K562 (cell line): ENCODE measurements around the gene EFHC1. TPM values are rescaled to one million over a fixed set of nuclear protein-coding genes. Genes with fewer than 3 reads are reported as not detected.
A peak's percentile ranks its signal among the peaks of the same experiment; 100 is the strongest.

Experiments
- ADNP ChIP-seq: fragments of 200-800 bp; sonication (Bioruptor generic); IDR thresholded peaks from 2 replicates; pipeline ENCODE4 v1.6.1; 2016; ENCODE audit warnings: missing genetic modification characterization, missing compliant biosample characterization
- CBX8 ChIP-seq: fragments of 200-600 bp; sonication (generic); IDR thresholded peaks from 2 replicates; pipeline ENCODE4 v1.6.1; 2012; ENCODE audit warnings: borderline replicate concordance, mixed run types, low read depth, mild to moderate bottlenecking, moderate library complexity, mixed read lengths, low read length, control low read depth, inconsistent platforms; ENCODE audit not compliant: poor library complexity, severe bottlenecking; ENCODE audit errors: extremely low read depth
- CHD2 ChIP-seq: IDR thresholded peaks from 2 replicates; pipeline ENCODE4 v1.6.1; 2011; ENCODE audit warnings: low read depth, low read length
- GTF2A2 ChIP-seq: IDR thresholded peaks from 2 replicates; pipeline ENCODE4 v1.6.1; 2016; ENCODE audit warnings: mild to moderate bottlenecking, missing genetic modification characterization, missing compliant biosample characterization
- HDAC1 ChIP-seq, 2 experiments: fragments of 450-650 bp; IDR thresholded peaks; 2 replicates each; pipeline ENCODE4 v1.6.1; 2016 to 2017; ENCODE audit warnings: inconsistent platforms in 1 of 2, mild to moderate bottlenecking in 1 of 2, moderate library complexity in 1 of 2
- HDAC8 ChIP-seq: fragments of 450-650 bp; IDR thresholded peaks from 2 replicates; pipeline ENCODE4 v1.6.1; 2016; ENCODE audit warnings: mild to moderate bottlenecking, missing genetic modification characterization, moderate library complexity, missing compliant biosample characterization
- JUN ChIP-seq, 2 experiments: sonication (generic) in 1 of 2; formaldehyde crosslinking in 1 of 2; IDR thresholded peaks; 2 replicates each; pipeline versions ENCODE4 v1.6.1 to v1.8.0; 2012 to 2022; ENCODE audit warnings: borderline replicate concordance in 2 of 2, mild to moderate bottlenecking in 2 of 2, improper control_type of control experiment in 1 of 2, low read depth in 1 of 2, low read length in 1 of 2, missing genetic modification reagents in 1 of 2
- KHSRP ChIP-seq: fragments of 450-650 bp; IDR thresholded peaks from 2 replicates; pipeline ENCODE4 v1.6.1; 2017
- MBD2 ChIP-seq: sonication (generic); IDR thresholded peaks from 2 replicates; pipeline ENCODE4 v1.6.1; 2016; ENCODE audit warnings: low read depth, borderline replicate concordance
- MECOM ChIP-seq: fragments of 250-450 bp; sonication (Bioruptor Pico); IDR thresholded peaks from 2 replicates; pipeline ENCODE4 v1.8.0; 2022; ENCODE audit warnings: inconsistent platforms
- POLR2AphosphoS2 ChIP-seq: IDR thresholded peaks from 2 replicates; pipeline ENCODE4 v1.6.1; 2012; ENCODE audit warnings: low read length, improper control_type of control experiment
- PTBP1 ChIP-seq: fragments of 200-400 bp; formaldehyde crosslinking; IDR thresholded peaks from 2 replicates; pipeline ENCODE4 v1.6.1; 2017; ENCODE audit warnings: low read depth, low read length
- RBFOX2 ChIP-seq: fragments of 200-400 bp; formaldehyde crosslinking; IDR thresholded peaks from 2 replicates; pipeline ENCODE4 v1.6.1; 2017; ENCODE audit warnings: low read depth, mild to moderate bottlenecking, low read length, moderate library complexity
- SMARCE1 ChIP-seq: fragments of 450-650 bp; IDR thresholded peaks from 2 replicates; pipeline ENCODE4 v1.7.1; 2016; ENCODE audit warnings: mild to moderate bottlenecking
- TFAM ChIP-seq: fragments of 250-450 bp; sonication (Bioruptor Pico); conservative IDR thresholded peaks from 2 replicates; pipeline ENCODE4 v1.5.0; 2021; ENCODE audit warnings: mild to moderate bottlenecking, moderate library complexity
- THRAP3 ChIP-seq: fragments of 450-650 bp; IDR thresholded peaks from 2 replicates; pipeline ENCODE4 v1.6.1; 2016; ENCODE audit warnings: mild to moderate bottlenecking, inconsistent platforms, borderline replicate concordance
- ZFX ChIP-seq: sonication (generic); formaldehyde crosslinking; IDR thresholded peaks from 2 replicates; pipeline ENCODE4 v1.8.0; 2022; ENCODE audit warnings: mild to moderate bottlenecking, missing genetic modification reagents, moderate library complexity
- polyA plus RNA-seq, 8 experiments: library from polyadenylated mRNA; depleted of rRNA in 4 of 8; stranded (reverse) in 5 of 8; unstranded in 3 of 8; fragments of >200 nt; fragmentation: Nextera tagmentation in 2 of 8; fragmentation: Illumina TruSeq in 1 of 8; extraction: Ambion mirVana in 2 of 8; extraction: Trizol in 1 of 8; gene quantifications; 2 replicates each; pipeline versions ENCODE4 v1.2.1 to v1.2.3, GENCODE V29; 2011 to 2014; ENCODE audit warnings: inconsistent platforms in 1 of 8, missing spikeins in 1 of 8
- total RNA-seq, 7 experiments: library from RNA; depleted of rRNA in 6 of 7; stranded (reverse); fragments of >200 nt in 6 of 7; fragmentation: Illumina TruSeq in 2 of 7; extraction: Trizol in 2 of 7; gene quantifications; 2 replicates each; pipeline versions ENCODE4 v1.2.1 to v1.2.3, GENCODE V29; 2011 to 2021; ENCODE audit warnings: low replicate concordance in 1 of 7
- TF ChIP-seq, protein P1 (sequence below): fragments of 450-650 bp; formaldehyde crosslinking; IDR thresholded peaks from 2 replicates; pipeline ENCODE4 v1.4.0; 2020; ENCODE audit warnings: mild to moderate bottlenecking, moderate library complexity
- TF ChIP-seq, protein P2 (sequence below), 2 experiments: fragments of 450-650 bp in 1 of 2; sonication (generic) in 1 of 2; formaldehyde crosslinking in 1 of 2; IDR thresholded peaks in 1 of 2; conservative IDR thresholded peaks in 1 of 2; 2 replicates each; pipeline versions ENCODE4 v1.6.1 to v1.8.1; 2016 to 2023; ENCODE audit warnings: mild to moderate bottlenecking in 2 of 2, moderate library complexity in 2 of 2, inconsistent platforms in 1 of 2, missing genetic modification reagents in 1 of 2
- TF ChIP-seq, protein P3 (sequence below): fragments of 450-650 bp; IDR thresholded peaks from 2 replicates; pipeline ENCODE4 v1.6.1; 2018; ENCODE audit not compliant: partially characterized antibody

Gene EFHC1
- total and polyA plus RNA-seq, 9 of the 15 experiments (the other 6 are each of a cell fraction or from before 2014, with no cell fraction given): 9.5 to 31.0 (median 14.9) TPM

DNA sequence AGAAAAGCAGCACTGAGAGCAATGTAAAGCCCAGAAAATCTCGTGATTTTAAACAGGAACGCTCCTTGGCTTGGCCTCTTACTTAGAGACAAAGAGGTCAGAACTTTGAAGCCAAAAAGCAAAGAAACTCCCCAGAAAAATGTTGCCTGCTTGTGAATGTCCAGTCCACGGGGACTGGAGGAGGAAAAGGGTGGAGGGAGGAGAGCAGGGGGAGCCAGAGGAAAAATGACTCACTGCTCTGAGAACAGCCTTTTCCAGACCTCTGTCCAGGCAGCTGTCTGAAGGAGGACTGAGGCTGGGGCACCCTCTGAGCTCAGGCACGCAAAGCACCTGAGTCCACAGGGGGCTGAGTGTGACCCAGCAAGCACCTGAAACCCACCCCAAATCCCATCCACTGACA, 92.1 kb downstream of the EFHC1 start (continued):
- no peak for TF ChIP-seq RBFOX2
- TF ChIP-seq HDAC8 (tag): no peak
- TF ChIP-seq GTF2A2: no peak
- no peak for TF ChIP-seq PTBP1
- TF ChIP-seq POLR2AphosphoS2: no peak
- TF ChIP-seq, protein P1, sequence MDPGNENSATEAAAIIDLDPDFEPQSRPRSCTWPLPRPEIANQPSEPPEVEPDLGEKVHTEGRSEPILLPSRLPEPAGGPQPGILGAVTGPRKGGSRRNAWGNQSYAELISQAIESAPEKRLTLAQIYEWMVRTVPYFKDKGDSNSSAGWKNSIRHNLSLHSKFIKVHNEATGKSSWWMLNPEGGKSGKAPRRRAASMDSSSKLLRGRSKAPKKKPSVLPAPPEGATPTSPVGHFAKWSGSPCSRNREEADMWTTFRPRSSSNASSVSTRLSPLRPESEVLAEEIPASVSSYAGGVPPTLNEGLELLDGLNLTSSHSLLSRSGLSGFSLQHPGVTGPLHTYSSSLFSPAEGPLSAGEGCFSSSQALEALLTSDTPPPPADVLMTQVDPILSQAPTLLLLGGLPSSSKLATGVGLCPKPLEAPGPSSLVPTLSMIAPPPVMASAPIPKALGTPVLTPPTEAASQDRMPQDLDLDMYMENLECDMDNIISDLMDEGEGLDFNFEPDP (CRISPR knock-in tag): no peak
- no peak for TF ChIP-seq HDAC1 (IDR thresholded peaks at IDR 0.05)
- TF ChIP-seq, protein P2, sequence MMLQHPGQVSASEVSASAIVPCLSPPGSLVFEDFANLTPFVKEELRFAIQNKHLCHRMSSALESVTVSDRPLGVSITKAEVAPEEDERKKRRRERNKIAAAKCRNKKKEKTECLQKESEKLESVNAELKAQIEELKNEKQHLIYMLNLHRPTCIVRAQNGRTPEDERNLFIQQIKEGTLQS (IDR thresholded peaks at IDR 0.05): peak; percentile 65
- TF ChIP-seq, protein P2 (CRISPR knock-in tag; conservative IDR thresholded peaks at IDR 0.05): no peak
- no peak for TF ChIP-seq ADNP
- no peak for TF ChIP-seq MBD2
- TF ChIP-seq CBX8: no peak
- no peak for TF ChIP-seq CHD2
- 0 out of 2 replicates have a peak, but pooled peaks have one; percentile 15 for TF ChIP-seq SMARCE1
- TF ChIP-seq JUN (IDR thresholded peaks at IDR 0.05; ENCODE audit: borderline replicate concordance, low read depth, low read length): peak; percentile 64; the same call in 1 of the 2 replicates
- no peak for TF ChIP-seq JUN (CRISPR knock-in tag; IDR thresholded peaks at IDR 0.05; ENCODE audit: borderline replicate concordance)
- TF ChIP-seq MECOM (CRISPR knock-in tag): no peak
- no peak for TF ChIP-seq THRAP3
- TF ChIP-seq ZFX: 0 out of 2 replicates have a peak, but pooled peaks have one; percentile 2
- TF ChIP-seq, protein P3, sequence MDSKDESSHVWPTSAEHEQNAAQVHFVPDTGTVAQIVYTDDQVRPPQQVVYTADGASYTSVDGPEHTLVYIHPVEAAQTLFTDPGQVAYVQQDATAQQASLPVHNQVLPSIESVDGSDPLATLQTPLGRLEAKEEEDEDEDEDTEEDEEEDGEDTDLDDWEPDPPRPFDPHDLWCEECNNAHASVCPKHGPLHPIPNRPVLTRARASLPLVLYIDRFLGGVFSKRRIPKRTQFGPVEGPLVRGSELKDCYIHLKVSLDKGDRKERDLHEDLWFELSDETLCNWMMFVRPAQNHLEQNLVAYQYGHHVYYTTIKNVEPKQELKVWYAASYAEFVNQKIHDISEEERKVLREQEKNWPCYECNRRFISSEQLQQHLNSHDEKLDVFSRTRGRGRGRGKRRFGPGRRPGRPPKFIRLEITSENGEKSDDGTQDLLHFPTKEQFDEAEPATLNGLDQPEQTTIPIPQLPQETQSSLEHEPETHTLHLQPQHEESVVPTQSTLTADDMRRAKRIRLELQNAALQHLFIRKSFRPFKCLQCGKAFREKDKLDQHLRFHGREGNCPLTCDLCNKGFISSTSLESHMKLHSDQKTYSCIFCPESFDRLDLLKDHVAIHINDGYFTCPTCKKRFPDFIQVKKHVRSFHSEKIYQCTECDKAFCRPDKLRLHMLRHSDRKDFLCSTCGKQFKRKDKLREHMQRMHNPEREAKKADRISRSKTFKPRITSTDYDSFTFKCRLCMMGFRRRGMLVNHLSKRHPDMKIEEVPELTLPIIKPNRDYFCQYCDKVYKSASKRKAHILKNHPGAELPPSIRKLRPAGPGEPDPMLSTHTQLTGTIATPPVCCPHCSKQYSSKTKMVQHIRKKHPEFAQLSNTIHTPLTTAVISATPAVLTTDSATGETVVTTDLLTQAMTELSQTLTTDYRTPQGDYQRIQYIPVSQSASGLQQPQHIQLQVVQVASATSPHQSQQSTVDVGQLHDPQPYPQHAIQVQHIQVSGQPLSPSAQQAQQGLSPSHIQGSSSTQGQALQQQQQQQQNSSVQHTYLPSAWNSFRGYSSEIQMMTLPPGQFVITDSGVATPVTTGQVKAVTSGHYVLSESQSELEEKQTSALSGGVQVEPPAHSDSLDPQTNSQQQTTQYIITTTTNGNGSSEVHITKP: peak; percentile 52
- no peak for TF ChIP-seq TFAM
- no peak for TF ChIP-seq KHSRP
